ENCODE data around the gene DDIT4.

Gene DDIT4

DNA sequence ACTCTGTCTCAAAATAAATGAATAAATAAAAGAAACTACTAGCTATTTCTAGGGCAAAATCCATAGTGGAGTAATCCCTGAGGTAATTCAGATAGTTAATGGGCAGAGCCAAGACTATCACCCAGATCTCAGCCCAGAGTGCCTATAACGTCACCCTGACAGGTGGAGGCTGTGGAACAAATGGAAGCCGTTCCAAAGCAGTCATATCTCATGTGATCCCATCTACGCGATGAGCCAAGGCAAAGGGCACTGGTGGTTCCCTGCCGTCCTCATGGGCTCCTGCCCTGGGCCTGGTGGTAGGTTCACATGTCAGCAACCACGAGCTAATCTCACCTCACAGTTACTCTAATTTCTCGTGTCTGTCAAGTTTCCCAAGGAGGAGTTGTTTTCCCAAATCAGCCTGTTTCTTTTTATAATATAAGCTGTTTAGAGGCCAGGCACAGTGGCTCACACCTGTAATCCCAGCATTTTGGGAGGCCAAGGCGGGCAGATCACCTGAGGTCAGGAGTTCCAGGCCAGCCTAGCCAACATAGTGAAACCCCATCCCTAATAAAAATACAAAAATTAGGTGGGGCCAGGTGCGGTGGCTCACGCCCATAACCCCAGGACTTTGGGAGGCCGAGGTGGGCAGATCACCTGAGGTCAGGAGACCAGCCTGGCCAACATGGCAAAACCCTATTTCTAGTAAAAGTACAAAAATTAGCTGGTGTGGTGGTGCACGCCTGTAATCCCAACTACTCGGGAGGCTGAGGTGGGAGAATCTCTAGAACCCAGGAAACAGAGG, 35.1 kb upstream of the DDIT4 start:
- intact Hi-C loops (cut with DNase I; ENCODE audit: low total_unique reads), result no loop called here
- Histone ChIP-seq H3K9me3 (no peaks in the 10 kb centered on the region), H3K27ac (peak overlapping the region in 1 of 2 donors; percentile 5), H3K36me3 (peaks cover 23 to 51% (median 37%) of the 10 kb centered on the region in 3 donors), H3K27me3 (no peaks in the 10 kb centered on the region), H3K4me3 (no peak overlapping the region), H3K4me1 (peaks cover 0 to 34% (median 19%) of the 10 kb centered on the region in 4 donors)
- TF ChIP-seq, protein P1, sequence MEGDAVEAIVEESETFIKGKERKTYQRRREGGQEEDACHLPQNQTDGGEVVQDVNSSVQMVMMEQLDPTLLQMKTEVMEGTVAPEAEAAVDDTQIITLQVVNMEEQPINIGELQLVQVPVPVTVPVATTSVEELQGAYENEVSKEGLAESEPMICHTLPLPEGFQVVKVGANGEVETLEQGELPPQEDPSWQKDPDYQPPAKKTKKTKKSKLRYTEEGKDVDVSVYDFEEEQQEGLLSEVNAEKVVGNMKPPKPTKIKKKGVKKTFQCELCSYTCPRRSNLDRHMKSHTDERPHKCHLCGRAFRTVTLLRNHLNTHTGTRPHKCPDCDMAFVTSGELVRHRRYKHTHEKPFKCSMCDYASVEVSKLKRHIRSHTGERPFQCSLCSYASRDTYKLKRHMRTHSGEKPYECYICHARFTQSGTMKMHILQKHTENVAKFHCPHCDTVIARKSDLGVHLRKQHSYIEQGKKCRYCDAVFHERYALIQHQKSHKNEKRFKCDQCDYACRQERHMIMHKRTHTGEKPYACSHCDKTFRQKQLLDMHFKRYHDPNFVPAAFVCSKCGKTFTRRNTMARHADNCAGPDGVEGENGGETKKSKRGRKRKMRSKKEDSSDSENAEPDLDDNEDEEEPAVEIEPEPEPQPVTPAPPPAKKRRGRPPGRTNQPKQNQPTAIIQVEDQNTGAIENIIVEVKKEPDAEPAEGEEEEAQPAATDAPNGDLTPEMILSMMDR (IDR thresholded peaks at IDR 0.05), result no peak
- DNase-seq, result no peak

DNA sequence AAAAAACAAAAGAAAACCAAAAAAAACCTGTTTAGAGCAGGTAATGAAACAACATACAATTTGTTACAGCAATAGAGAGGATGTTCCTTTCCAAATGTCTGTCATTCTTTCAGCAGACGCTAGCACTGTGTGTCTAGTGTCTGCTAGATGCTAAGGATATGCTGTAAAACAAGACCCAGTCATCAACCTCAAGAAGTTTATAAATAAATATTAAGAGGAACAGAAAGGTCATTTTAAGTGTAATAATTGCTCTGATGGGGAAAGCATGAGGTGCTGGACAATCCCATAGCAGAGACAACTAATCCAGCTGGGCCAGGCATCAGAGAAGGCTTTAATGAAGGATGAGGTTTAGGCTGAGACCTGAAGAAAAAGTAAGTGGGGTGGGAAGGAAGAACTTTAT, 34.3 kb upstream of the DDIT4 start:
- intact Hi-C loops (cut with DNase I; ENCODE audit: low total_unique reads), result no loop called here

DNA sequence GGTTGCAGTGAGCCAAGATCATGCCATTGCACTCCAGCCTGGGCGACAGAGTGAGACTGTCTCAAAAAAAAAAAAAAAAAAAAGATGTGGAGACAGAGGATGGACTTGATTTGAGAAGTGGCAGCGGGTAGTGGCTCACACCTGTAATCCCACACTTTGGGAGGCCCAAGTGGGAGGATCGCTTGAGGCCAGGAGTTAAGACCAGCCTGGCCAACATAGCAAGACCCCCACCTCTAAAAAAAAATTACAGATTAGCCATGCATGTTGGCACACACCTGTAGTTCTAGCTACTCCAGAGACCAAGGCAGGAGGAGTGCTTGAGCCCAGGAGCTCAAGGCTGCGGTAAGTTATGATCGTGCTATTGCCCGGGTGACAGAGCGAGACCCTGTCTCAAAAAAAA, 33.4 kb upstream of the DDIT4 start:
- no peak for DNase-seq
- H3K4me3 ChIP-seq, result no peak overlapping the region
- H3K9me3 ChIP-seq, result no peaks in the 10 kb centered on the region
- intact Hi-C loops (cut with DNase I; ENCODE audit: low total_unique reads), result loop anchor here (10.0 kb wide), 1 partner anchor 256 kb away; no protein-coding TSS in a partner anchor
- peaks cover 0 to 51% (median 37%) of the 10 kb centered on the region in 4 donors for H3K4me1 ChIP-seq
- TF ChIP-seq, protein P1 (IDR thresholded peaks at IDR 0.05), result no peak
- peaks cover 6 to 33% (median 19%) of the 10 kb centered on the region in 3 donors for H3K36me3 ChIP-seq
- H3K27ac ChIP-seq, result peak overlapping the region in 1 of 2 donors; percentile 85
- H3K27me3 ChIP-seq, result no peaks in the 10 kb centered on the region

More for the DNA sequence above, 34.3 kb upstream of the DDIT4 start:
- Histone ChIP-seq H3K4me1 (peaks cover 0 to 42% (median 27%) of the 10 kb centered on the region in 4 donors), H3K9me3 (no peaks in the 10 kb centered on the region), H3K27me3 (no peaks in the 10 kb centered on the region), H3K27ac (no peak overlapping the region), H3K36me3 (peaks cover 14 to 43% (median 29%) of the 10 kb centered on the region in 3 donors), H3K4me3 (no peak overlapping the region)
- TF ChIP-seq, protein P1 (IDR thresholded peaks at IDR 0.05), result no peak
- no peak for DNase-seq

DNA sequence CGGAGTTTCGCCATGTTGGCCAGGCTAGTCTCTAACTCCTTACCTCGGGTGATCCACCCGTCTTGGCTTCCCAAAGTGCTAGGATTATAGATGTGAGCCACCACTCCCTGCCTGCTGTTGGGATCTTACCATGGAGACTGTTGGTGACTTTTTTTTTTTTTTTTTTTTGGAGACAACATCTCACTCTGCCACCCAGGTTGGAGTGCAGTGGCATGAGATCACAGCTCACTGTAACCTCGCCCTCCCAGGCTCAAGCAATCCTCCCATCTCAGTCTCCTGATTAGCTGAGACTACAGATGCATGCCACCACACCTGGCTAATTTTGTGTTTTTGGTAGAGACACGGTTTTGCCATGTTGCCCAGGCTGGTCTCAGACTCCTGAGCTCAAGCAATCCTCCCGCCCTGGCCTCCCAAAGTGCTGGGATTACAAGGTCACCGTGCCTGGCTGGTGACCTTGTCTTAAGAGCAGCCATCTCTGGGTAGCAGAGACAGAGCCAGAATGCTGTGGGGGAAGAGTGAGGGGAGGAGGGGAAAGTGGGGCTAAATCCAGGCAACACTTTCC, 32.0 kb upstream of the DDIT4 start:
- no peak for DNase-seq
- Histone ChIP-seq H3K27ac (peak overlapping the region; percentile 85 to 91), H3K27me3 (no peaks in the 10 kb centered on the region), H3K36me3 (peaks cover 5 to 19% (median 6%) of the 10 kb centered on the region in 3 donors), H3K4me1 (peaks cover 0 to 56% (median 51%) of the 10 kb centered on the region in 4 donors), H3K4me3 (no peak overlapping the region), H3K9me3 (no peaks in the 10 kb centered on the region)
- intact Hi-C loops (cut with DNase I; ENCODE audit: low total_unique reads), result loop anchor here (10.0 kb wide), 1 partner anchor 257 kb away; no protein-coding TSS in a partner anchor
- TF ChIP-seq, protein P1 (IDR thresholded peaks at IDR 0.05), result no peak

DNA sequence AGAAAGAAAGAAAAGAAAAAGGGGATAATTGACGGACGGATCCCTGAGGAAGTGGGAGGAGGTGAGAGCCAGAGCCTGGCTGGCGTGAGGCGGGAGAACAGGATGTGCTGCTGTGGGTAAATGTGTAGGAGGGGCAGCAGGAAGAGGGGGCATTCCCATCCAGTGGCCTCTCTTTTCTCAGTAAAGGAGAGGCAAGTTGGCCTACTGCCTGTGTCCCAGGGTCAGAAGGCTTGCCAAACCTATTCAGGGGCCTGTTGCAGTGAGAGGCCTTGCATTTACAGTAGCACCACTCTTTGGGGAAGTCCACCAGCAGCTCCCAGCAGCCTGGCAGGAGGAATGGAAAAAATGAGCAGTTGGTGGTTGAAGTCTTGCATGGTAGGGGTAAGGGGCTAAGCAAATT, 31.0 kb upstream of the DDIT4 start:
- TF ChIP-seq, protein P1 (IDR thresholded peaks at IDR 0.05), result no peak
- Histone ChIP-seq H3K27ac (peak overlapping the region; percentile 85 to 91), H3K36me3 (peaks cover 0 to 10% (median 0%) of the 10 kb centered on the region in 3 donors), H3K4me3 (no peak overlapping the region), H3K4me1 (peaks cover 7 to 65% (median 60%) of the 10 kb centered on the region in 4 donors), H3K9me3 (no peaks in the 10 kb centered on the region), H3K27me3 (no peaks in the 10 kb centered on the region)
- intact Hi-C loops (cut with DNase I; ENCODE audit: low total_unique reads), result loop anchor here (10.0 kb wide), 1 partner anchor 258 kb away; no protein-coding TSS in a partner anchor
- DNase-seq, result peak; percentile 88 to 93
